GM21786 (cell line): ENCODE data around the gene KDM2A.
A peak's percentile ranks its signal among the peaks of the same experiment; 100 is the strongest.

ENCODE experiments used
- ATAC-seq: cut with Tn5 transposase; IDR thresholded peaks from one replicate; pipeline ENCODE4 v1.9.1; 2021; ENCODE audit not compliant: unreplicated experiment

The KDM2A gene

GRCh38 chr11:67118801-67119584, at the start of gene KDM2A:
Gene KDM2A, plus strand, starts transcription at chr11:67119263. Its CDS starts 2,054 bp downstream, at chr11:67121317.
- ATAC-seq, result peak; percentile 53

- no peak for ATAC-seq
Observed at GRCh38 chr11:67071420-67072284, 47.4 kb upstream of the KDM2A start.

DNA sequence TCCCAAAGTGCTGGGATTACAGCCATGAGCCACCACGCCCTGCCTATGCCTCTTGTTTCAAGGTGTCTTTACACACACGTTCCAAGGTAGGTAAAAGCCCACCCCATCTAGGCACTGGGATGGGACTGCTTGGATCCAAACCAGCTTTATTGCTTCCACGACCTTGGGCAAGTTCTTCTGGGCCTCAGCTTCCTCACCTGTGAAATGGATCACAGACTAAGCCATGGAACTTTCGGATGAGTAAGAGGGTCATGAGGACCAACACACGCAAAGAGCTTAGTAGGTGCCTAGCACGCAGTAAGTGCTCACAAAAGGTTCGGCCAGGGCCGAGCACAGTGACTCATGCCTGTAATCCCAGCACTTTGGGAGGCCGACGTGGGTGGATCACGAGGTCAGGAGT, 46.8 kb upstream of the KDM2A start:
- no peak for ATAC-seq

DNA sequence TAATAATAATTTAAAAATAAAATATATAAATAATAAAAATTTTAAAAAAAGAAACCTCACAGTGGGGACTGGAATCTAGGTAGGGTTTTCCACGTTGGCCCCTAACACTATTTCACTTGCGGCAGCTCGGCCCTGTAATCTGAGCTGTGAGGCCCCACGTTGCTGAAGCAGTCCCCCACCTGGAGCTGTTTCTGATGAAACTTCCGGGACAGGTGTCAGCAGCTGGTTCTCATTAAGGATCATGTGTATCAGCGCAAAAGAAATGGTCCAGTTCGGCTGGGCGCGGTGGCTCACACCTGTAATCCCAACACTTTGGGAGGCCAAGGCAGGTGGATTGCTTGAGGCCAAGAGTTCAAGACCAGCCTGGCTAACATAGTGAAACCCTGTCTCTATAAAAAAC, 45.2 kb upstream of the KDM2A start:
- ATAC-seq, result no peak

DNA sequence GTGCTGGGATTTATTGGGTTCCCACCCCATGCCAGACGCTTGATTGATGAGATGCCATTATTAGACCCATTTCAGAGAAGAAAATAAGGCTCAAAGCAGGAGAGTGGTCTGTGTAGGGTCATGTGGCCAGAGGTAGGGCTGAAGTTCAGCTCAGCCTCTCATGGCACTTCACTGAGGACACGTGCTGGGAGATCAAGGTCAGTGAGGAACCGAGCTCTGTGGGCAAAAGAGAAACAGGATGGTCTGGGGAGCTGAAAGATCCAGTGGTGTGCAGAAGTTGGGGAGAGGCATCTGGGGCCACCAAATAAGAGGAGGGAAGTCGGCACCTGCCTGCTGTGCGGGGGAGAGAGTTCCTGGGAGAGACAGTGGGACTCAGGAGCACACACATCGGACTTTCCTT, 42.9 kb upstream of the KDM2A start:
- ATAC-seq, result no peak

DNA sequence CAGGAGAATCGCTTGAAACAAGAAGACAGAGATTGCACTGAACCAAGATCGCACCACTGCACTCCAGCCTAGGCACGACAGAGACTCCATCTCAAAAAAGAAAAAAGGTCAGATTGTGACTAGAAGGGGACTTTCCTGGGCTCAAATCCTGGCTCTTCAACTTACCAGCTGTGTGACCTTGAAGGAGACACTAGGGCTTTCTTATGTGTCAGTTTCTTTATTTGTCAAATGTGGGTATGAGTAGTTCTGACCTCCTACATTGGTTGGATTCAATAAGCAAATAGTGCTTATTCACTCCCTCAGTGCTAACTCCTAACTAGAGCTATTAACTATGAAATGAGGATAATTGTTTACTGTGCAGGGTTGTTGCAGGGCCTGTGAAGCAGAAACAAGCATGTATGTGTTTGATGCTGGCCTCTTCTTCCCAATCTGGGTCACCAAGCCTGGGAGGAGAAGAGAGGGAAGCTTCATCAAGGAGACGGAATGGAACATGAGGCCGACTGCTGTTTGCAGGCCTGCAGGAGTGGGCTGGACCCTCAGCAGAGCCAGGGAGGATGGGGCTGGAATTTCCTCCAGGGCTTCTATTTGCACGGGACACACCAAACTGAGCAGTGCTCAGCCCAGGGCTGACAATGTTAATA, 39.9 kb upstream of the KDM2A start:
- no peak for ATAC-seq

DNA sequence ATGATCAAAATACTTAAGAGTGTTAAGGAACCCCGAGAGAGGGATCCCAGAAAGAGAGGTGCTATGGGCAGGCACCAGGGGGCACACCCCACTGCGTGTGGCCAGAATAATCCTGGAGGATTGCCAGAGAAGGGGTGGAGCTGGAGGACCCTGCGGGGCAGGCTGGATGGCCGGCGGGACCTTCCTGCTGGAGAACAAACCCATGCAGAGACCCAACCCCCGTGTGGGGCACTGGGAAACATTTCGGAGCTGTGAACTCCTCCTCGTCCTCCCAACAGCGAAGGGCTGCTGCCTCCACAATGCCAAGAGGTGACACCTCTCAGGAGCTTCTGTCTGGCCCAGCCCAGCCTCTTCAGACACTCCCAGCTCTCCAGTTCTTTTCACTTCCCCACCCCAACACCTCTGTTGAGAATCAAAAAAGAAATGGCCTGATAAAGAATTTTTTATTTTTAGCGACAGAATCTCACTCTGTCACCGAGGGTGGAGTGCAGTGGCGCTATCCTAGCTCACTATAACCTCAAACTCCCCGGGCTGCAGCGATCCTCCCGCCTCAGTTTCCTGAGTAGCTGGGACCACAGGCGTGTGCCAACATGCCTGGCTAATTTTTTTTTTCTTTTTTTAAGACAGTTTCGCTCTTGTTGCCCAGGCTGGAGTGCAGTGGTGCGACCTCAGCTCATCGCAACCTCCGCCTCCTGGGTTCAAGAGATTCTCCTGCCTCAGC, 36.8 kb upstream of the KDM2A start:
- no peak for ATAC-seq

GRCh38 chr11:67083786-67084366, 35.2 kb upstream of the KDM2A start:
- no peak for ATAC-seq

DNA sequence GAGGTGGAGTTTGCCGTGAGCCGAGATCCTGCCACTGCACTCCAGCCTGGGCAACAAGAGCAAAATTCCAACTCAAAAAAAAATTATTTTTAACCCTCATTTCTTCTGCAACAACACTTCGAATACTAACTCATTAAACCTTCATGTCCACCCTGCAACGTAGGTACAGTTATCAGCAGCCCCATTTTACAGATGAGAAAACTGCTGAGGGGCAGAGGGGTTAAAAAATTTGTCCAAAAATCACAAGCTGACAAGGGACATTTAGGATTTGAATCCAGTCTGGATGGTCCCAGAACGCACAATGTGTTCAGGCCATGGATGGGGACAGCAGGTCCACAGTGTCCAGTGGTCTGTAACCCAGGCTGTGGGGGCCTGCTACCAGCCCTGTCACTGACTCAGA, 33.4 kb upstream of the KDM2A start:
- ATAC-seq, result no peak

DNA sequence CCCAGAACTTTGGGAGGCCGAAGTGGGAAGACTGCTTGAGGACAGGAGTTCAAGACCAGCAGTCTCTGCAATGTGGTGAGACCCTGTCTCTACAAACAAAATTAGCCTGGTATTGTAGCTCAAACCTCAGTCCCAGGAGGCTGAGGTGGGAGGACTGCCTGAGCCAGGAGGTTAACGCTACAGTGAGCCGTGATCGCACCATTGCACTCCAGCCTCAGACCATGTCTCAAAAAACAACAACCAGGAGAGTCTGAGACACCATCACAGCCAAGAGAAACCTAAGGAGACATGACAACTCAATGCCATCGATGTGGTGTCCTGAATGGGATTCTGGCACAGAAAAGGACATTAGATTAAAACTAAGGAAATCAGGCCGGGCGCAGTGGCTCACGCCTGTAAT, 28.3 kb upstream of the KDM2A start:
- no peak for ATAC-seq

GRCh38 chr11:67095214-67095507, 23.9 kb upstream of the KDM2A start:
- no peak for ATAC-seq

GRCh38 chr11:67098799-67099429, 20.1 kb upstream of the KDM2A start:
- no peak for ATAC-seq

- ATAC-seq, result peak; percentile 45
Observed at GRCh38 chr11:67099831-67100324, 19.2 kb upstream of the KDM2A start.

GRCh38 chr11:67102664-67103063, 16.4 kb upstream of the KDM2A start:
- no peak for ATAC-seq

- ATAC-seq, result no peak
Observed at GRCh38 chr11:67105964-67106363, 13.1 kb upstream of the KDM2A start.

DNA sequence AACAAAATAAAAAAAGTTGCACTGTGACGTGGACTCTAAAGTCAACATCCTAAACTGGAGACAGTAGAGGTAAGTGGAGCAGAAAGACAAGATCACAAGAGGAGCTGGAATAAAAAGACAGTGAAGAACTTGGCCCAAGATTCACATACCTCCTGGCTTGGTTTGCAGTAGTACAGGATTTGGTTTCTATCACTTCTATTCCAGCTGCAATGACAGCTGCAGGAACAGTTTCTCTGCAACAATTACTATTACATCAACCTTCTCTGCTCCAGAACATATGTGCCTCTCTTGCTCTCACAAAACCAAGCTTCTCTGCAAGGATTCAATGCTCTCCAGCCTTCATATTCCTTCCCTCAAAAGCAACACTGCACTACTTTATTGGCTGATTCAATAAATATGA, 7.8 kb upstream of the KDM2A start:
- no peak for ATAC-seq

DNA sequence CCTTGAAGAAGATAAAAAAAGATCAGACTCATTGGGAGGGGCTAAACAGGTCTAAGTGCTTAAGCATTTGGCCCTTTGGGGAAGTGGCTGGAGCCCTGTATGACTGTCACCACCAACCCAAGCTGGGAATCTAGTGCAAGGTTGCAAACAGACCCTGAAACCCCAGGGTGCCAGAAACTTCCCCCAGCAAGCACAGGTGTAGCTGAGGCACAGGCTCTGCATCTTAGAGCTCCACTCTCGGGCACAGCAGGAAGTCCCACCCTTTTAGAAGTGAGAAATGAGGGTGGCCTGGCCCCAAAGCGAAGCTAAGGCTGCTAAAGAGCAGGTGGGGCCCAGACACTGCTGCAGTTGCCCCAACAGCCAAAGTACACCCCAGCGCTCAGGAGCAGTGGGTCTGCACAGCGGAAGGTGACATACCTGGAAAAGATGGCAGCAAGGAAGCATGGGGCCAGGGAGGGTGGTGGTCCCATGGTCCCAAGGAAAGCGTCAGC, 5.8 kb upstream of the KDM2A start:
- ATAC-seq, result peak; percentile 59

DNA sequence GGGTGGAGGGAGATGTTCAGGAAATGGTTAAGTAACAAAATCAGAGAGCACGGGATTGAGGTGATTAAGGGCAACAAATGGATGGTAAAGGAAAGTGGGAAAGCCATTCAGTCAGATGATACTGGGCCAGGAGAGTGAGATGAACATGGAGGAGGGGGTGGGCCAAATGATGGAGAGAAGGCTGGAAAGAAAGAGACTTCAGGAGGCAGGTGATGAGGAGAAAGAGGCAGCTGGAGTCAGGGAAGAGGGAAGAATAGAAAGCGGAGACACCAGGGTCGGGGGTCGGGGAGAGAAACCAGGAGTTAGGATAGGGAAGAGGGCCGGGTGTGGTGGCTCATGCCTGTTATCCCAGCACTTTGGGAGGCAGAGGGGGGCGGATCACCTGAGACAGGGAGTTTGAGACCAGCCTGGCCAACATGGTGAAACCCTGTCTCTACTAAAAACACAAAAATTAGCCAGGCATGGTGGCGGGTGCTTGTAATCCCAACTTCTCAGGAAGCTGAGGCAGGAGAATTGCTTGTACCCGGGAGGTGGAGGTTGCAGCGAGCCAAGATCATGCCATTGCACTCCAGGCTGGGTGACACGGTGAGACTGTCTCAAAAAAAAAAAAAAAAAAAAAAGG, 4.7 kb upstream of the KDM2A start:
- no peak for ATAC-seq

DNA sequence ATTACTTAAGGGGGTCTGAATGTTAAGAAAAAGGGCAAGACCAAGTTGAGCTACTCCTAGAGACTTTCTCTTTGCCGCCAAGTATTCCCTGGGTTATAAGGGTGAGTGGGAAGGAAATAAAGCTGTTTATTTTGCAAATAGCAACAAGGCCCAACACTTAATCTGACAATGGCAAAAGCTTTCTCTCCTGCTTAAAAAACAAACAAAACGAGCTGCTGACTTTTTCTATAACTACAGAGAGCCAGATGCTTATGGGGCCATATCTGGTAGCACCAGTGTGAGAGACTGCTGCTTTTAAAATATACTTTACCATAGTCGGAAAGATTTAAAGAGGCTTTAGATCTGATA, 2.3 kb upstream of the KDM2A start:
- ATAC-seq, result no peak

DNA sequence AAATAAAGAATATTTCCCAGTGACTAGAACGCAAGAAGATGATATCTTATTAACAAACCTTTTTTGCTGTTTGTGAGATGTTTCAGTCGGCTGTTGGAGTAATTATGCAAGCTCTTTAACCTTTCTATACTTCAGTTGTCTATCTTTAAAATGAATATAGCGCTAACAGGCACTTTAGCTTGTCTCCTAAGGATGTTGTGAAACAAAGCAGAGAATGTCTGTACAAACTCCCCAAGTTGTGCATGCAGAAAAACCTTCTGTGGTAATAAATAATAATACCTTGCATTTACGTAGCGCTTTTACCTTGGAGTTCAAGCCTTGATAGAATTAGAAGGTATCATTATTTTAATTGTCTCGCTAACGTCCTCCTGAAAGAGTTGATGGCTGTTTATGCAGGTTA, 1.9 kb upstream of the KDM2A start:
- no peak for ATAC-seq
